Measurements from ENCODE around the gene DNAJC10.
"Not testable (repeated sequence)": the region's sequence is repeated elsewhere in the genome, so short reads cannot be mapped to it uniquely, and the experiment has no call there.

DNAJC10 gene

GRCh38 chr2:182726473-182726872, 10.4 kb downstream of the DNAJC10 start:
- DNase-seq = no peak

- DNase-seq = no peak
Observed at GRCh38 chr2:182728014-182728413, 12.0 kb downstream of the DNAJC10 start.

- DNase-seq = no peak
Observed at GRCh38 chr2:182729710-182730339, 13.8 kb downstream of the DNAJC10 start.

- DNase-seq = no peak
Observed at GRCh38 chr2:182730486-182730885, 14.4 kb downstream of the DNAJC10 start.

- no peak for DNase-seq
Observed at GRCh38 chr2:182732736-182733135, 16.7 kb downstream of the DNAJC10 start.

GRCh38 chr2:182733572-182733971, 17.5 kb downstream of the DNAJC10 start:
- DNase-seq = no peak

GRCh38 chr2:182736856-182737255, 20.8 kb downstream of the DNAJC10 start:
- DNase-seq = not testable (repeated sequence)

- no peak for DNase-seq
Observed at GRCh38 chr2:182740701-182741100, 24.6 kb downstream of the DNAJC10 start.

- DNase-seq = no peak
Observed at GRCh38 chr2:182741620-182742019, 25.6 kb downstream of the DNAJC10 start.

GRCh38 chr2:182744490-182744889, 28.4 kb downstream of the DNAJC10 start:
- DNase-seq = no peak

- DNase-seq = no peak
Observed at GRCh38 chr2:182745061-182745460, 29.0 kb downstream of the DNAJC10 start.

GRCh38 chr2:182745894-182746293, 29.8 kb downstream of the DNAJC10 start:
- not testable (repeated sequence) for DNase-seq

- no peak for DNase-seq
Observed at GRCh38 chr2:182754231-182754630, 38.2 kb downstream of the DNAJC10 start.

GRCh38 chr2:182758379-182758778, 42.3 kb downstream of the DNAJC10 start:
- no peak for DNase-seq

- DNase-seq = no peak
Observed at GRCh38 chr2:182761903-182762302, 45.8 kb downstream of the DNAJC10 start.

- DNase-seq = peak; percentile 10 to 33
Observed at GRCh38 chr2:182763311-182763912, 47.4 kb downstream of the DNAJC10 start.

- DNase-seq = no peak
Observed at GRCh38 chr2:182766626-182767025, 50.6 kb downstream of the DNAJC10 start.

GRCh38 chr2:182767578-182767977, 51.5 kb downstream of the DNAJC10 start:
- DNase-seq = peak in 1 of 2 experiments; percentile 11

- not testable (repeated sequence) for DNase-seq
Observed at GRCh38 chr2:182768950-182769349, 52.9 kb downstream of the DNAJC10 start.

GRCh38 chr2:182779323-182779722, 63.3 kb downstream of the DNAJC10 start:
- DNase-seq = no peak

GRCh38 chr2:182781099-182781498, 65.0 kb downstream of the DNAJC10 start:
- DNase-seq = not testable (repeated sequence)

GRCh38 chr2:182782686-182783085, 66.6 kb downstream of the DNAJC10 start:
- not testable (repeated sequence) for DNase-seq

- DNase-seq = no peak
Observed at GRCh38 chr2:182784058-182784706, 68.1 kb downstream of the DNAJC10 start.

GRCh38 chr2:182784777-182785176, 68.7 kb downstream of the DNAJC10 start:
- DNase-seq = peak; percentile 16 to 22

Data from SHP77 (cell line).